GM12878 (cell line): ENCODE results near the gene ADIPOQ. TPM values are rescaled to one million over a fixed set of nuclear protein-coding genes. Genes with fewer than 3 reads are reported as not detected.
"Not testable (repeated sequence)": the region's sequence is repeated elsewhere in the genome, so short reads cannot be mapped to it uniquely, and the experiment has no call there.

ENCODE experiments used
- ATAC-seq: fragments of 200-7000 bp; cut with Tn5 transposase; 3 replicates; pipeline ENCODE4 v1.9.1; 2020; ENCODE audit warnings: mild to moderate bottlenecking, moderate library complexity
- BruUV-seq: library from RNA; stranded (reverse); fragments of 400-500 nt; replicated peaks from 2 replicates; lab custom pipeline; 2021; lab: Mats Ljungman, UMichigan
- CTCF ChIA-PET: fragments of 300-600 bp; sonication (Branson Sonifier 250); formaldehyde crosslinking; extraction: SDS; loops from one replicate; lab custom pipeline; 2021; ENCODE audit warnings: inconsistent platforms; lab: Yijun Ruan, JAX
- POLR2A ChIA-PET: fragments of 350-600 bp; formaldehyde crosslinking; extraction: SDS; loops from one replicate; lab custom pipeline; 2021; ENCODE audit warnings: inconsistent platforms; lab: Charles Lee
- RAD21 ChIA-PET: fragments of 300-600 bp; sonication (Branson Sonifier 250); formaldehyde crosslinking; loops from one replicate; lab custom pipeline; 2023; ENCODE audit warnings: antibody characterized with exemption; ENCODE audit not compliant: unreplicated experiment; lab: Charles Lee
- SMC1A ChIA-PET: fragments of 300-600 bp; sonication (Branson Sonifier 250); formaldehyde crosslinking; loops from one replicate; lab custom pipeline; 2023; ENCODE audit not compliant: unreplicated experiment, uncharacterized antibody; lab: Charles Lee
- DNase-seq: peaks from one replicate; pipeline ENCODE4 v3.0.0-alpha.2; 2011; ENCODE audit warnings: low read depth, low spot score
- FAIRE-seq: peaks from 3 replicates; lab custom pipeline; 2011; peaks lifted over from hg19 to GRCh38; lab: Jason Lieb, UNC
- H2AFZ ChIP-seq: 2 replicates; pipeline ENCODE4 v1.6.0; 2011; ENCODE audit warnings: low read depth, low read length, control low read depth; ENCODE audit not compliant: control insufficient read depth
- H3K27ac ChIP-seq: 2 replicates; pipeline ENCODE4 v1.5.1; 2011; ENCODE audit warnings: control low read depth; ENCODE audit not compliant: control insufficient read depth, insufficient read depth
- H3K27me3 ChIP-seq, 2 experiments: replicated peaks in 1 of 2; 2 replicates each; pipeline versions ENCODE4 v1.6.0 to v1.6.1; 2011; ENCODE audit warnings: low read length in 1 of 2; ENCODE audit not compliant: control insufficient read depth in 2 of 2, insufficient read depth in 2 of 2
- H3K36me3 ChIP-seq, 2 experiments: 2 replicates each; pipeline ENCODE4 v1.5.1; 2011; ENCODE audit warnings: low read length in 1 of 2; ENCODE audit not compliant: control insufficient read depth in 2 of 2, insufficient read depth in 2 of 2
- H3K4me1 ChIP-seq: 2 replicates; pipeline ENCODE4 v1.6.1; 2011; ENCODE audit warnings: mild to moderate bottlenecking, low read length, moderate library complexity, mixed read lengths; ENCODE audit not compliant: control insufficient read depth, insufficient read depth
- H3K4me2 ChIP-seq: 2 replicates; pipeline ENCODE4 v1.6.0; 2011; ENCODE audit warnings: control low read depth; ENCODE audit not compliant: control insufficient read depth, insufficient read depth
- H3K4me3 ChIP-seq: fragments of 200-600 bp; sonication (generic); 2 replicates; pipeline ENCODE4 v1.5.1; 2016
- H3K79me2 ChIP-seq: 2 replicates; pipeline ENCODE4 v1.6.0; 2011; ENCODE audit warnings: low read length; ENCODE audit not compliant: control insufficient read depth, insufficient read depth
- H3K9ac ChIP-seq: 2 replicates; pipeline ENCODE4 v1.8.0; 2011; ENCODE audit warnings: low read length, control low read depth, mixed read lengths; ENCODE audit not compliant: control insufficient read depth, insufficient read depth
- H3K9me3 ChIP-seq: replicated peaks from 3 replicates; pipeline ENCODE4 v1.5.1; 2011; ENCODE audit warnings: mild to moderate bottlenecking, low read length; ENCODE audit not compliant: control insufficient read depth, insufficient read depth
- H4K20me1 ChIP-seq: 2 replicates; pipeline ENCODE4 v1.6.0; 2011; ENCODE audit not compliant: control insufficient read depth, insufficient read depth
- WGBS: methylation state at CpG from one replicate; pipeline ENCODE4 v1.1.6; 2016; ENCODE audit warnings: low lambda C conversion rate; ENCODE audit not compliant: insufficient replicate concordance, insufficient coverage; ENCODE audit errors: missing lambda C conversion rate; 5-methylcytosine and 5-hydroxymethylcytosine counted together
- in situ Hi-C: fragments of 300-500 bp; cut with MboI; formaldehyde crosslinking; loops from 9 replicates; pipeline ENCODE4 v1.14.3; 2018; ENCODE audit warnings: mixed read lengths
- intact Hi-C: fragments of 100-400 bp; cut with micrococcal nuclease; formaldehyde crosslinking; loops from one replicate; pipeline ENCODE4 v1.14.2; 2022; ENCODE audit not compliant: unreplicated experiment
- polyA plus RNA-seq, 11 experiments: library from polyadenylated mRNA; depleted of rRNA in 4 of 11; unstranded in 6 of 11; stranded (reverse) in 5 of 11; fragments of >200 nt; fragmentation: Nextera tagmentation in 4 of 11; fragmentation: Illumina TruSeq in 1 of 11; extraction: Ambion mirVana in 4 of 11; extraction: Trizol in 1 of 11; gene quantifications; 1 replicate in 1 of 11; 2 replicates in 10 of 11; pipeline versions ENCODE4 v1.2.1 to v1.2.3, GENCODE V29; 2011 to 2016; ENCODE audit warnings: inconsistent platforms in 2 of 11, missing spikeins in 2 of 11, low read depth in 1 of 11
- total RNA-seq, 4 experiments: library from RNA; depleted of rRNA in 3 of 4; stranded (reverse); fragments of >200 nt in 3 of 4; fragmentation: Illumina TruSeq in 1 of 4; extraction: Trizol in 1 of 4; gene quantifications; 2 replicates each; pipeline versions ENCODE4 v1.2.1 to v1.2.3, GENCODE V29; 2013 to 2021

Gene ADIPOQ
- total and polyA plus RNA-seq, 10 of the 15 experiments (the other 5 are each of a cell fraction or from before 2014, with no cell fraction given): not detected

- H3K4me2 ChIP-seq, H3K27me3 ChIP-seq, intact Hi-C loops, H3K4me3 ChIP-seq, H3K4me1 ChIP-seq, H2AFZ ChIP-seq, RAD21 ChIA-PET, in situ Hi-C loops, BruUV-seq, ATAC-seq, H3K9ac ChIP-seq, FAIRE-seq, H3K36me3 ChIP-seq, H3K9me3 ChIP-seq, POLR2A ChIA-PET, SMC1A ChIA-PET, H4K20me1 ChIP-seq, H3K27ac ChIP-seq, H3K79me2 ChIP-seq, DNase-seq: not testable (repeated sequence)
- WGBS: 88% methylated on average over 3 of the region's 3 CpGs
- CTCF ChIA-PET: interaction anchor here (0.9 kb wide), 1 partner anchor 26 kb away, joined by 3 read pairs; no protein-coding TSS in a partner anchor
These were observed 64.6 kb downstream of the ADIPOQ start for GRCh38 chr3:186907075-186907474.

Other genes starting within 250 kb of the ADIPOQ start
- gene AHSG, start 229.7 kb upstream of the ADIPOQ start, total RNA-seq (2014; rRNA removed): not detected in 2 replicates
- not detected in 2 replicates for gene AHSG, start 229.7 kb upstream of the ADIPOQ start, total RNA-seq (2014; rRNA removed; fragmentation: Illumina TruSeq; extraction: Trizol)
- 0.90 and 1.2 TPM in 2 replicates for gene AHSG, start 229.7 kb upstream of the ADIPOQ start, total RNA-seq (2021)
- gene AHSG, start 229.7 kb upstream of the ADIPOQ start, polyA plus RNA-seq (2011; rRNA removed): not detected in 2 replicates
- gene AHSG, start 229.7 kb upstream of the ADIPOQ start, polyA plus RNA-seq (2014; fragmentation: Illumina TruSeq; extraction: Trizol): not detected in 2 replicates
- gene AHSG, start 229.7 kb upstream of the ADIPOQ start, polyA plus RNA-seq (2014; fragmentation: Nextera tagmentation; extraction: Ambion mirVana): under 1 TPM in 1 of 2 experiments, not detected in 1; 0.06 TPM
- gene AHSG, start 229.7 kb upstream of the ADIPOQ start, polyA plus RNA-seq (2014; rRNA removed): 0.15 TPM in 1 of 2 replicates, not detected in the other
- not detected for gene AHSG, start 229.7 kb upstream of the ADIPOQ start, polyA plus RNA-seq (2016; fragmentation: Nextera tagmentation; extraction: Ambion mirVana)
- gene FETUB, start 202.3 kb upstream of the ADIPOQ start, total RNA-seq (2014; rRNA removed): not detected in 2 replicates
- not detected in 2 replicates for gene FETUB, start 202.3 kb upstream of the ADIPOQ start, total RNA-seq (2014; rRNA removed; fragmentation: Illumina TruSeq; extraction: Trizol)
- gene FETUB, start 202.3 kb upstream of the ADIPOQ start, total RNA-seq (2021): not detected in 2 replicates
- gene FETUB, start 202.3 kb upstream of the ADIPOQ start, polyA plus RNA-seq (2011; rRNA removed): not detected in 2 replicates
- not detected in 2 replicates for gene FETUB, start 202.3 kb upstream of the ADIPOQ start, polyA plus RNA-seq (2014; fragmentation: Illumina TruSeq; extraction: Trizol)
- gene FETUB, start 202.3 kb upstream of the ADIPOQ start, polyA plus RNA-seq (2014; fragmentation: Nextera tagmentation; extraction: Ambion mirVana): not detected
- gene FETUB, start 202.3 kb upstream of the ADIPOQ start, polyA plus RNA-seq (2014; rRNA removed): not detected in 2 replicates
- not detected for gene FETUB, start 202.3 kb upstream of the ADIPOQ start, polyA plus RNA-seq (2016; fragmentation: Nextera tagmentation; extraction: Ambion mirVana)
- gene HRG, start 176.7 kb upstream of the ADIPOQ start, total RNA-seq (2014; rRNA removed): not detected in 2 replicates
- gene HRG, start 176.7 kb upstream of the ADIPOQ start, total RNA-seq (2014; rRNA removed; fragmentation: Illumina TruSeq; extraction: Trizol): not detected in 2 replicates
- 0.13 and 0.21 TPM in 2 replicates for gene HRG, start 176.7 kb upstream of the ADIPOQ start, total RNA-seq (2021)
- not detected in 2 replicates for gene HRG, start 176.7 kb upstream of the ADIPOQ start, polyA plus RNA-seq (2011; rRNA removed)
- not detected in 2 replicates for gene HRG, start 176.7 kb upstream of the ADIPOQ start, polyA plus RNA-seq (2014; fragmentation: Illumina TruSeq; extraction: Trizol)
- gene HRG, start 176.7 kb upstream of the ADIPOQ start, polyA plus RNA-seq (2014; fragmentation: Nextera tagmentation; extraction: Ambion mirVana): not detected
- gene HRG, start 176.7 kb upstream of the ADIPOQ start, polyA plus RNA-seq (2014; rRNA removed): not detected in 2 replicates
- gene HRG, start 176.7 kb upstream of the ADIPOQ start, polyA plus RNA-seq (2016; fragmentation: Nextera tagmentation; extraction: Ambion mirVana): not detected
- gene KNG1, start 125.4 kb upstream of the ADIPOQ start, total RNA-seq (2014; rRNA removed): not detected in 2 replicates
- gene KNG1, start 125.4 kb upstream of the ADIPOQ start, total RNA-seq (2014; rRNA removed; fragmentation: Illumina TruSeq; extraction: Trizol): not detected in 2 replicates
- gene KNG1, start 125.4 kb upstream of the ADIPOQ start, total RNA-seq (2021): 0.21 and 0.24 TPM in 2 replicates
- gene KNG1, start 125.4 kb upstream of the ADIPOQ start, polyA plus RNA-seq (2011; rRNA removed): not detected in 2 replicates
- not detected in 2 replicates for gene KNG1, start 125.4 kb upstream of the ADIPOQ start, polyA plus RNA-seq (2014; fragmentation: Illumina TruSeq; extraction: Trizol)
- not detected for gene KNG1, start 125.4 kb upstream of the ADIPOQ start, polyA plus RNA-seq (2014; fragmentation: Nextera tagmentation; extraction: Ambion mirVana)
- not detected in 2 replicates for gene KNG1, start 125.4 kb upstream of the ADIPOQ start, polyA plus RNA-seq (2014; rRNA removed)
- gene KNG1, start 125.4 kb upstream of the ADIPOQ start, polyA plus RNA-seq (2016; fragmentation: Nextera tagmentation; extraction: Ambion mirVana): not detected
- 254 and 334 TPM in 2 replicates for gene EIF4A2, start 59.1 kb upstream of the ADIPOQ start, total RNA-seq (2014; rRNA removed)
- 321 and 331 TPM in 2 replicates for gene EIF4A2, start 59.1 kb upstream of the ADIPOQ start, total RNA-seq (2014; rRNA removed; fragmentation: Illumina TruSeq; extraction: Trizol)
- gene EIF4A2, start 59.1 kb upstream of the ADIPOQ start, total RNA-seq (2021): 255 and 277 TPM in 2 replicates
- 680 and 939 TPM in 2 replicates for gene EIF4A2, start 59.1 kb upstream of the ADIPOQ start, polyA plus RNA-seq (2011; rRNA removed)
- 321 and 430 TPM in 2 replicates for gene EIF4A2, start 59.1 kb upstream of the ADIPOQ start, polyA plus RNA-seq (2014; fragmentation: Illumina TruSeq; extraction: Trizol)
- 100 to 1,000 TPM; 216 to 263 TPM for gene EIF4A2, start 59.1 kb upstream of the ADIPOQ start, polyA plus RNA-seq (2014; fragmentation: Nextera tagmentation; extraction: Ambion mirVana)
- 305 and 359 TPM in 2 replicates for gene EIF4A2, start 59.1 kb upstream of the ADIPOQ start, polyA plus RNA-seq (2014; rRNA removed)
- gene EIF4A2, start 59.1 kb upstream of the ADIPOQ start, polyA plus RNA-seq (2016; fragmentation: Nextera tagmentation; extraction: Ambion mirVana): 100 to 1,000 TPM; 154 to 159 TPM
- 79.8 and 91.8 TPM in 2 replicates for gene RFC4, start 36.2 kb upstream of the ADIPOQ start, total RNA-seq (2014; rRNA removed)
- gene RFC4, start 36.2 kb upstream of the ADIPOQ start, total RNA-seq (2014; rRNA removed; fragmentation: Illumina TruSeq; extraction: Trizol): 112 and 121 TPM in 2 replicates
- 63.8 and 69.2 TPM in 2 replicates for gene RFC4, start 36.2 kb upstream of the ADIPOQ start, total RNA-seq (2021)
- gene RFC4, start 36.2 kb upstream of the ADIPOQ start, polyA plus RNA-seq (2011; rRNA removed): 49.1 and 58.6 TPM in 2 replicates
- 104 and 141 TPM in 2 replicates for gene RFC4, start 36.2 kb upstream of the ADIPOQ start, polyA plus RNA-seq (2014; fragmentation: Illumina TruSeq; extraction: Trizol)
- 100 to 1,000 TPM; 122 to 139 TPM for gene RFC4, start 36.2 kb upstream of the ADIPOQ start, polyA plus RNA-seq (2014; fragmentation: Nextera tagmentation; extraction: Ambion mirVana)
- 77.6 and 83.1 TPM in 2 replicates for gene RFC4, start 36.2 kb upstream of the ADIPOQ start, polyA plus RNA-seq (2014; rRNA removed)
- gene RFC4, start 36.2 kb upstream of the ADIPOQ start, polyA plus RNA-seq (2016; fragmentation: Nextera tagmentation; extraction: Ambion mirVana): 100 to 1,000 TPM; 144 TPM
- 139 and 147 TPM in 2 replicates for gene ST6GAL1, start 87.8 kb downstream of the ADIPOQ start, total RNA-seq (2014; rRNA removed)
- gene ST6GAL1, start 87.8 kb downstream of the ADIPOQ start, total RNA-seq (2014; rRNA removed; fragmentation: Illumina TruSeq; extraction: Trizol): 158 and 169 TPM in 2 replicates
- gene ST6GAL1, start 87.8 kb downstream of the ADIPOQ start, total RNA-seq (2021): 207 and 220 TPM in 2 replicates
- 190 and 214 TPM in 2 replicates for gene ST6GAL1, start 87.8 kb downstream of the ADIPOQ start, polyA plus RNA-seq (2011; rRNA removed)
- gene ST6GAL1, start 87.8 kb downstream of the ADIPOQ start, polyA plus RNA-seq (2014; fragmentation: Illumina TruSeq; extraction: Trizol): 248 and 268 TPM in 2 replicates
- gene ST6GAL1, start 87.8 kb downstream of the ADIPOQ start, polyA plus RNA-seq (2014; fragmentation: Nextera tagmentation; extraction: Ambion mirVana): 10 to 100 TPM; 74.2 to 75.0 TPM
- 163 and 174 TPM in 2 replicates for gene ST6GAL1, start 87.8 kb downstream of the ADIPOQ start, polyA plus RNA-seq (2014; rRNA removed)
- 100 to 1,000 TPM; 133 to 135 TPM for gene ST6GAL1, start 87.8 kb downstream of the ADIPOQ start, polyA plus RNA-seq (2016; fragmentation: Nextera tagmentation; extraction: Ambion mirVana)